ENCODE data around the gene SAMD11.

GRCh38 chr1:973459-974292, 50.0 kb downstream of the SAMD11 start:
- no peak for TF ChIP-seq CTCF (IDR thresholded peaks at IDR 0.05)
- TF ChIP-seq POLR2A (IDR thresholded peaks at IDR 0.05) = no peak
